HepG2 (cell line): Measurements from ENCODE around the gene PNKP. TPM values are rescaled to one million over a fixed set of nuclear protein-coding genes. Genes with fewer than 3 reads are reported as not detected.

Experiments used
- NCOA1 ChIP-seq: sonication (generic); formaldehyde crosslinking; IDR thresholded peaks from 2 replicates; pipeline ENCODE4 v1.9.0; 2021; ENCODE audit warnings: missing genetic modification reagents
- POLR2G ChIP-seq: fragments of 200-400 bp; formaldehyde crosslinking; IDR thresholded peaks from 2 replicates; pipeline ENCODE4 v1.6.1; 2018; ENCODE audit warnings: mild to moderate bottlenecking, low read depth, low read length, moderate library complexity
- ZBTB46 ChIP-seq: sonication (generic); formaldehyde crosslinking; IDR thresholded peaks from 2 replicates; pipeline ENCODE4 v1.4.0; 2020; ENCODE audit warnings: mild to moderate bottlenecking, missing genetic modification reagents, borderline replicate concordance
- ZFP41 ChIP-seq: sonication (generic); formaldehyde crosslinking; IDR thresholded peaks from 2 replicates; pipeline ENCODE4 v1.4.0; 2020; ENCODE audit warnings: mild to moderate bottlenecking, missing genetic modification reagents, borderline replicate concordance
- ZNF160 ChIP-seq: sonication (generic); formaldehyde crosslinking; IDR thresholded peaks from 2 replicates; pipeline ENCODE4 v1.8.0; 2022; ENCODE audit warnings: mild to moderate bottlenecking, inconsistent platforms, missing genetic modification reagents
- ZNF17 ChIP-seq: sonication (generic); formaldehyde crosslinking; IDR thresholded peaks from 2 replicates; pipeline ENCODE4 v1.5.0; 2020; ENCODE audit warnings: mild to moderate bottlenecking, missing genetic modification reagents
- ZNF263 ChIP-seq: sonication (generic); formaldehyde crosslinking; IDR thresholded peaks from 2 replicates; pipeline ENCODE4 v1.4.0; 2020; ENCODE audit warnings: missing genetic modification reagents
- ZNF563 ChIP-seq: sonication (generic); formaldehyde crosslinking; IDR thresholded peaks from 2 replicates; pipeline ENCODE4 v1.8.0; 2022; ENCODE audit warnings: mild to moderate bottlenecking, moderate library complexity, missing genetic modification reagents
- polyA plus RNA-seq, 8 experiments: library from polyadenylated mRNA; depleted of rRNA in 3 of 8; stranded (reverse) in 7 of 8; unstranded in 1 of 8; fragments of >200 nt; fragmentation: Illumina TruSeq in 4 of 8; extraction: Trizol in 4 of 8; gene quantifications; 2 replicates each; pipeline versions ENCODE4 v1.2.1 to v1.2.3, GENCODE V29; 2011 to 2016; ENCODE audit warnings: low read depth in 4 of 8, missing spikeins in 1 of 8, mixed read lengths in 1 of 8; ENCODE audit not compliant: insufficient read depth in 1 of 8
- total RNA-seq, 5 experiments: library from RNA; depleted of rRNA; stranded (reverse); fragments of >200 nt; fragmentation: Illumina TruSeq; extraction: Trizol; gene quantifications; 2 replicates each; pipeline ENCODE4 v1.2.3, GENCODE V29; 2016; ENCODE audit warnings: low read depth in 1 of 5
- TF ChIP-seq, protein P1 (sequence below), 2 experiments: IDR thresholded peaks; 2 replicates each; pipeline ENCODE4 v1.6.1; 2011 to 2012; ENCODE audit warnings: low read length in 2 of 2, borderline replicate concordance in 1 of 2, low read depth in 1 of 2, mild to moderate bottlenecking in 1 of 2, moderate library complexity in 1 of 2
- TF ChIP-seq, protein P2 (sequence below): sonication (generic); formaldehyde crosslinking; IDR thresholded peaks from 2 replicates; pipeline ENCODE4 v1.4.0; 2020; ENCODE audit warnings: missing genetic modification reagents
- TF ChIP-seq, protein P3 (sequence below): IDR thresholded peaks from 2 replicates; pipeline ENCODE4 v1.6.1; 2016
- TF ChIP-seq, protein P4 (sequence below): sonication (generic); formaldehyde crosslinking; IDR thresholded peaks from 2 replicates; pipeline ENCODE4 v1.8.0; 2022; ENCODE audit warnings: mild to moderate bottlenecking, missing genetic modification reagents, borderline replicate concordance
- TF ChIP-seq, protein P5 (sequence below): sonication (generic); formaldehyde crosslinking; IDR thresholded peaks from 2 replicates; pipeline ENCODE4 v1.5.1; 2020; ENCODE audit warnings: mild to moderate bottlenecking, missing genetic modification reagents, moderate library complexity

The PNKP gene
- total and polyA plus RNA-seq, 2 of the 13 experiments (the other 11 are each of a cell fraction or from before 2014, with no cell fraction given): 12.7 to 27.1 TPM

GRCh38 chr19:49877020-49877878, 9.9 kb upstream of the PNKP start, which contains the start of the genes AKT1S1 and TBC1D17 (continued):
- no peak for TF ChIP-seq ZBTB46 (CRISPR knock-in tag)
- TF ChIP-seq, protein P1, sequence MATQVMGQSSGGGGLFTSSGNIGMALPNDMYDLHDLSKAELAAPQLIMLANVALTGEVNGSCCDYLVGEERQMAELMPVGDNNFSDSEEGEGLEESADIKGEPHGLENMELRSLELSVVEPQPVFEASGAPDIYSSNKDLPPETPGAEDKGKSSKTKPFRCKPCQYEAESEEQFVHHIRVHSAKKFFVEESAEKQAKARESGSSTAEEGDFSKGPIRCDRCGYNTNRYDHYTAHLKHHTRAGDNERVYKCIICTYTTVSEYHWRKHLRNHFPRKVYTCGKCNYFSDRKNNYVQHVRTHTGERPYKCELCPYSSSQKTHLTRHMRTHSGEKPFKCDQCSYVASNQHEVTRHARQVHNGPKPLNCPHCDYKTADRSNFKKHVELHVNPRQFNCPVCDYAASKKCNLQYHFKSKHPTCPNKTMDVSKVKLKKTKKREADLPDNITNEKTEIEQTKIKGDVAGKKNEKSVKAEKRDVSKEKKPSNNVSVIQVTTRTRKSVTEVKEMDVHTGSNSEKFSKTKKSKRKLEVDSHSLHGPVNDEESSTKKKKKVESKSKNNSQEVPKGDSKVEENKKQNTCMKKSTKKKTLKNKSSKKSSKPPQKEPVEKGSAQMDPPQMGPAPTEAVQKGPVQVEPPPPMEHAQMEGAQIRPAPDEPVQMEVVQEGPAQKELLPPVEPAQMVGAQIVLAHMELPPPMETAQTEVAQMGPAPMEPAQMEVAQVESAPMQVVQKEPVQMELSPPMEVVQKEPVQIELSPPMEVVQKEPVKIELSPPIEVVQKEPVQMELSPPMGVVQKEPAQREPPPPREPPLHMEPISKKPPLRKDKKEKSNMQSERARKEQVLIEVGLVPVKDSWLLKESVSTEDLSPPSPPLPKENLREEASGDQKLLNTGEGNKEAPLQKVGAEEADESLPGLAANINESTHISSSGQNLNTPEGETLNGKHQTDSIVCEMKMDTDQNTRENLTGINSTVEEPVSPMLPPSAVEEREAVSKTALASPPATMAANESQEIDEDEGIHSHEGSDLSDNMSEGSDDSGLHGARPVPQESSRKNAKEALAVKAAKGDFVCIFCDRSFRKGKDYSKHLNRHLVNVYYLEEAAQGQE (IDR thresholded peaks at IDR 0.05; ENCODE audit: borderline replicate concordance in 1 of 2, low read depth in 1 of 2, low read length in 2 of 2): 0 out of 4 replicates have a peak, but pooled peaks of 1 of the 2 experiments have one; percentile 9
- TF ChIP-seq, protein P2, sequence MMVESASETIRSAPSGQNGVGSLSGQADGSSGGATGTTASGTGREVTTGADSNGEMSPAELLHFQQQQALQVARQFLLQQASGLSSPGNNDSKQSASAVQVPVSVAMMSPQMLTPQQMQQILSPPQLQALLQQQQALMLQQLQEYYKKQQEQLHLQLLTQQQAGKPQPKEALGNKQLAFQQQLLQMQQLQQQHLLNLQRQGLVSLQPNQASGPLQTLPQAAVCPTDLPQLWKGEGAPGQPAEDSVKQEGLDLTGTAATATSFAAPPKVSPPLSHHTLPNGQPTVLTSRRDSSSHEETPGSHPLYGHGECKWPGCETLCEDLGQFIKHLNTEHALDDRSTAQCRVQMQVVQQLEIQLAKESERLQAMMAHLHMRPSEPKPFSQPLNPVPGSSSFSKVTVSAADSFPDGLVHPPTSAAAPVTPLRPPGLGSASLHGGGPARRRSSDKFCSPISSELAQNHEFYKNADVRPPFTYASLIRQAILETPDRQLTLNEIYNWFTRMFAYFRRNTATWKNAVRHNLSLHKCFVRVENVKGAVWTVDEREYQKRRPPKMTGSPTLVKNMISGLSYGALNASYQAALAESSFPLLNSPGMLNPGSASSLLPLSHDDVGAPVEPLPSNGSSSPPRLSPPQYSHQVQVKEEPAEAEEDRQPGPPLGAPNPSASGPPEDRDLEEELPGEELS: peak; percentile 77
- TF ChIP-seq ZNF263 (CRISPR knock-in tag): 0 out of 2 replicates have a peak, but pooled peaks have one; percentile 47
- no peak for TF ChIP-seq ZNF160
- TF ChIP-seq, protein P3, sequence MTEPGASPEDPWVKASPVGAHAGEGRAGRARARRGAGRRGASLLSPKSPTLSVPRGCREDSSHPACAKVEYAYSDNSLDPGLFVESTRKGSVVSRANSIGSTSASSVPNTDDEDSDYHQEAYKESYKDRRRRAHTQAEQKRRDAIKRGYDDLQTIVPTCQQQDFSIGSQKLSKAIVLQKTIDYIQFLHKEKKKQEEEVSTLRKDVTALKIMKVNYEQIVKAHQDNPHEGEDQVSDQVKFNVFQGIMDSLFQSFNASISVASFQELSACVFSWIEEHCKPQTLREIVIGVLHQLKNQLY (CRISPR knock-in tag): peak; percentile 69
- TF ChIP-seq ZFP41: no peak
- peak; percentile 10; the same call in 1 of the 2 replicates for TF ChIP-seq ZNF563 (CRISPR knock-in tag)
- no peak for TF ChIP-seq NCOA1 (CRISPR knock-in tag)
- TF ChIP-seq POLR2G: peak; percentile 87
- TF ChIP-seq, protein P4, sequence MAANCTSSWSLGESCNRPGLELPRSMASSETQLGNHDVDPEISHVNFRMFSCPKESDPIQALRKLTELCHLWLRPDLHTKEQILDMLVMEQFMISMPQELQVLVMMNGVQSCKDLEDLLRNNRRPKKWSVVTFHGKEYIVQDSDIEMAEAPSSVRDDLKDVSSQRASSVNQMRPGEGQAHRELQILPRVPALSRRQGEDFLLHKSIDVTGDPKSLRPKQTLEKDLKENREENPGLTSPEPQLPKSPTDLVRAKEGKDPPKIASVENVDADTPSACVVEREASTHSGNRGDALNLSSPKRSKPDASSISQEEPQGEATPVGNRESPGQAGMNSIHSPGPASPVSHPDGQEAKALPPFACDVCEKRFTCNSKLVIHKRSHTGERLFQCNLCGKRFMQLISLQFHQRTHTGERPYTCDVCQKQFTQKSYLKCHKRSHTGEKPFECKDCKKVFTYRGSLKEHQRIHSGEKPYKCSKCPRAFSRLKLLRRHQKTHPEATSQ (CRISPR knock-in tag): no peak
- no peak for TF ChIP-seq ZNF17
- TF ChIP-seq, protein P5, sequence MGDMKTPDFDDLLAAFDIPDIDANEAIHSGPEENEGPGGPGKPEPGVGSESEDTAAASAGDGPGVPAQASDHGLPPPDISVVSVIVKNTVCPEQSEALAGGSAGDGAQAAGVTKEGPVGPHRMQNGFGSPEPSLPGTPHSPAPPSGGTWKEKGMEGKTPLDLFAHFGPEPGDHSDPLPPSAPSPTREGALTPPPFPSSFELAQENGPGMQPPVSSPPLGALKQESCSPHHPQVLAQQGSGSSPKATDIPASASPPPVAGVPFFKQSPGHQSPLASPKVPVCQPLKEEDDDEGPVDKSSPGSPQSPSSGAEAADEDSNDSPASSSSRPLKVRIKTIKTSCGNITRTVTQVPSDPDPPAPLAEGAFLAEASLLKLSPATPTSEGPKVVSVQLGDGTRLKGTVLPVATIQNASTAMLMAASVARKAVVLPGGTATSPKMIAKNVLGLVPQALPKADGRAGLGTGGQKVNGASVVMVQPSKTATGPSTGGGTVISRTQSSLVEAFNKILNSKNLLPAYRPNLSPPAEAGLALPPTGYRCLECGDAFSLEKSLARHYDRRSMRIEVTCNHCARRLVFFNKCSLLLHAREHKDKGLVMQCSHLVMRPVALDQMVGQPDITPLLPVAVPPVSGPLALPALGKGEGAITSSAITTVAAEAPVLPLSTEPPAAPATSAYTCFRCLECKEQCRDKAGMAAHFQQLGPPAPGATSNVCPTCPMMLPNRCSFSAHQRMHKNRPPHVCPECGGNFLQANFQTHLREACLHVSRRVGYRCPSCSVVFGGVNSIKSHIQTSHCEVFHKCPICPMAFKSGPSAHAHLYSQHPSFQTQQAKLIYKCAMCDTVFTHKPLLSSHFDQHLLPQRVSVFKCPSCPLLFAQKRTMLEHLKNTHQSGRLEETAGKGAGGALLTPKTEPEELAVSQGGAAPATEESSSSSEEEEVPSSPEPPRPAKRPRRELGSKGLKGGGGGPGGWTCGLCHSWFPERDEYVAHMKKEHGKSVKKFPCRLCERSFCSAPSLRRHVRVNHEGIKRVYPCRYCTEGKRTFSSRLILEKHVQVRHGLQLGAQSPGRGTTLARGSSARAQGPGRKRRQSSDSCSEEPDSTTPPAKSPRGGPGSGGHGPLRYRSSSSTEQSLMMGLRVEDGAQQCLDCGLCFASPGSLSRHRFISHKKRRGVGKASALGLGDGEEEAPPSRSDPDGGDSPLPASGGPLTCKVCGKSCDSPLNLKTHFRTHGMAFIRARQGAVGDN: peak; percentile 56
